MM.1S (cell line): ENCODE results near the gene ADCY10.
"Not testable (repeated sequence)": the region's sequence is repeated elsewhere in the genome, so short reads cannot be mapped to it uniquely, and the experiment has no call there.

Experiments used
- DNase-seq: peaks from one replicate; pipeline ENCODE4 v3.0.0-alpha.2; 2015
- H2AFZ ChIP-seq: fragments of 300-600 bp; sonication (generic); 2 replicates; pipeline ENCODE4 v1.6.0; 2016; ENCODE audit warnings: antibody characterized with exemption, low read length
- H3F3A ChIP-seq: fragments of 300-600 bp; sonication (generic); 2 replicates; pipeline ENCODE4 v1.6.1; 2016; ENCODE audit warnings: mild to moderate bottlenecking, antibody characterized with exemption, low read length, moderate library complexity, mixed read lengths; ENCODE audit not compliant: insufficient read depth
- H3K27ac ChIP-seq: fragments of 300-600 bp; sonication (generic); 2 replicates; pipeline ENCODE4 v1.5.1; 2016; ENCODE audit warnings: mild to moderate bottlenecking, low read length
- H3K27me3 ChIP-seq: fragments of 300-600 bp; sonication (generic); replicated peaks from 2 replicates; pipeline ENCODE4 v1.6.0; 2016; ENCODE audit warnings: low read length; ENCODE audit not compliant: insufficient read depth
- H3K36me3 ChIP-seq: fragments of 300-600 bp; sonication (generic); replicated peaks from 2 replicates; pipeline ENCODE4 v1.6.1; 2016; ENCODE audit warnings: mild to moderate bottlenecking, low read length, mixed read lengths; ENCODE audit not compliant: insufficient read depth
- H3K4me1 ChIP-seq: fragments of 300-600 bp; sonication (generic); 2 replicates; pipeline ENCODE4 v1.6.1; 2016; ENCODE audit warnings: low read length, mixed read lengths
- H3K4me2 ChIP-seq: fragments of 300-600 bp; sonication (generic); 2 replicates; pipeline ENCODE4 v1.6.0; 2016; ENCODE audit warnings: low read depth, low read length
- H3K4me3 ChIP-seq: fragments of 300-600 bp; sonication (generic); 2 replicates; pipeline ENCODE4 v1.5.1; 2016; ENCODE audit warnings: low read length, mixed read lengths
- H3K79me2 ChIP-seq: fragments of 300-600 bp; sonication (generic); 2 replicates; pipeline ENCODE4 v1.6.1; 2016; ENCODE audit warnings: mixed run types, low read length, mixed read lengths
- H3K9ac ChIP-seq: fragments of 300-600 bp; sonication (generic); 2 replicates; pipeline ENCODE4 v1.6.1; 2016; ENCODE audit warnings: low read length, mixed read lengths
- H3K9me2 ChIP-seq: fragments of 300-600 bp; sonication (generic); replicated peaks from 2 replicates; pipeline ENCODE4 v1.6.1; 2016; ENCODE audit warnings: mild to moderate bottlenecking, low read length, mixed read lengths; ENCODE audit not compliant: insufficient read depth
- H3K9me3 ChIP-seq: fragments of 300-600 bp; sonication (generic); replicated peaks from 2 replicates; pipeline ENCODE4 v1.6.1; 2016; ENCODE audit warnings: mild to moderate bottlenecking, low read length, mixed read lengths; ENCODE audit not compliant: insufficient read depth
- H4K20me1 ChIP-seq: fragments of 300-600 bp; sonication (generic); 2 replicates; pipeline ENCODE4 v1.6.1; 2016; ENCODE audit warnings: mild to moderate bottlenecking, low read length, moderate library complexity, mixed read lengths; ENCODE audit not compliant: insufficient read depth
- CTCF ChIP-seq: fragments of 300-600 bp; sonication (generic); IDR thresholded peaks from 2 replicates; pipeline ENCODE4 v1.5.1; 2016; ENCODE audit warnings: antibody characterized with exemption, low read length, mixed read lengths
- EZH2 ChIP-seq: fragments of 300-600 bp; sonication (generic); optimal IDR thresholded peaks from 2 replicates; pipeline ENCODE3; 2017; ENCODE audit warnings: low read depth, mild to moderate bottlenecking, antibody characterized with exemption, low read length, mixed read lengths
- EZH2phosphoT487 ChIP-seq: fragments of 300-600 bp; sonication (generic); IDR thresholded peaks from 2 replicates; pipeline ENCODE4 v1.6.1; 2018; ENCODE audit warnings: antibody characterized with exemption, low read length

The ADCY10 gene

GRCh38 chr1:167878372-167879160, 35.4 kb downstream of the ADCY10 start:
- Histone ChIP-seq H3F3A (no peaks in the 10 kb centered on the region), H3K4me1 (no peaks in the 10 kb centered on the region), H3K4me3 (no peak overlapping the region), H3K4me2 (no peak overlapping the region), H3K27me3 (no peaks in the 10 kb centered on the region), H3K27ac (no peak overlapping the region), H3K9me3 (no peaks in the 10 kb centered on the region), H3K79me2 (no peaks in the 10 kb centered on the region), H3K9me2 (no peaks in the 10 kb centered on the region), H2AFZ (no peak overlapping the region), H3K9ac (no peak overlapping the region), H4K20me1 (no peaks in the 10 kb centered on the region), H3K36me3 (no peaks in the 10 kb centered on the region)
- TF ChIP-seq EZH2 (no peak), CTCF (no peak; the same call in 1 of the 2 replicates), EZH2phosphoT487 (no peak)
- no peak for DNase-seq

DNA sequence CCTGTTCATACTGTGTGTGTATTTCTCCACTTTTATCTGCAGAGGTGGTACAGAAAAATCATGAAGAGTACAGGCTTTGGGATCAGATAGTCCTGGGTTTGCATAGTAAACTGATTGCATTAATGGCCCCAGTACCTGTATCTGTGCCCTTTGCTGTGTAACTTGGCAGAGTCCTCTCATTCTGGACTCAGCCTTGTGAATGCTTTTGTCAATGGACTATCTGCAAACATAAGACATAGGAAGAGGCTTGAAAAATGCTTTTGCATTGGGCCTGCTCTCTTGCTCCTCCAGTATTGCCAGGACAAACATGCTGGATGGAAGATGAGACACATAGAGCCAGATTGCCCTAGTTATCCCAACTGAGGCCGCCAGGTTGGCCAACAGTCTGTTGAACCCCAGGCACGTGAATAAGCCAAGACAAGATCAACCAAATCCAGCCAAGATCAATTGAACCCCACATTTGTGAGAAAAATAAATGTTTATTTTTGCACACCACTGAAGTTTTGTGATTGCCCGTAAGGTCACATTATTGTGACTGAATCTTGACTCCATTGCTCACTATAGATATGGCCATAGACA, 37.2 kb downstream of the ADCY10 start:
- Histone ChIP-seq H3K4me3 (no peak overlapping the region), H3K27ac (no peak overlapping the region), H4K20me1 (no peaks in the 10 kb centered on the region), H3K4me1 (no peaks in the 10 kb centered on the region), H3K27me3 (no peaks in the 10 kb centered on the region), H3K79me2 (no peaks in the 10 kb centered on the region), H3K9me3 (no peaks in the 10 kb centered on the region), H3K9ac (no peak overlapping the region), H3K9me2 (no peaks in the 10 kb centered on the region), H3K4me2 (no peak overlapping the region), H3K36me3 (no peaks in the 10 kb centered on the region), H3F3A (no peaks in the 10 kb centered on the region), H2AFZ (no peak overlapping the region)
- DNase-seq, result no peak
- TF ChIP-seq EZH2 (no peak), CTCF (no peak), EZH2phosphoT487 (no peak)

DNA sequence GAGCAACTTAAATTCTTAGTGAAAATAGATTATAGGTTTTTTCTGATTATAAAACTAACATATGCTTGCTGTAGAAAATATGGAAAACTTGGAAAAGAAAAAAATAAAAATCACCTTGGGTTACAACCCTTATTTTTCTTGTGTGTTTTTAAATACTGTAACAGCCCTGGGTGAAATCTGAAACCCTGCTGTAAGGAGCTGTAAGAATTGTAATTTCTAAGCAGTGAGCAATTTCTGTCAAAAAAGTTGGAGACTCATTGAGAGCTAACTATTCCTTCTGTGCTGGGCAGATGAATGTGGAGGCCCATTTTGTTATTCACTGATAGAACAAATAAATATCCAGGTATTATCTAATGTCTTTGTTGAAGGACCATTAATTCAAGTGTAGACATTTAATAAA, 42.6 kb downstream of the ADCY10 start:
- Histone ChIP-seq H3K79me2 (no peaks in the 10 kb centered on the region), H3K9me3 (no peaks in the 10 kb centered on the region), H3K9ac (no peak overlapping the region), H3K4me3 (no peak overlapping the region), H3K36me3 (no peaks in the 10 kb centered on the region), H2AFZ (no peak overlapping the region), H4K20me1 (no peaks in the 10 kb centered on the region), H3K9me2 (no peaks in the 10 kb centered on the region), H3F3A (no peaks in the 10 kb centered on the region), H3K27me3 (no peaks in the 10 kb centered on the region), H3K4me2 (no peak overlapping the region), H3K4me1 (no peaks in the 10 kb centered on the region), H3K27ac (no peak overlapping the region; the same call in 1 of the 2 replicates)
- TF ChIP-seq EZH2, result no peak
- no peak for TF ChIP-seq EZH2phosphoT487
- no peak for TF ChIP-seq CTCF
- DNase-seq, result no peak

GRCh38 chr1:167869157-167870001, 44.6 kb downstream of the ADCY10 start:
- not testable (repeated sequence) for H4K20me1 ChIP-seq, H2AFZ ChIP-seq

GRCh38 chr1:167866739-167867414, 47.1 kb downstream of the ADCY10 start:
- H3K4me2 ChIP-seq, H3K4me1 ChIP-seq, H3K27me3 ChIP-seq, H3K27ac ChIP-seq, H3K9me2 ChIP-seq, H2AFZ ChIP-seq, H4K20me1 ChIP-seq, H3K9me3 ChIP-seq, H3F3A ChIP-seq, H3K79me2 ChIP-seq, H3K4me3 ChIP-seq, H3K9ac ChIP-seq, H3K36me3 ChIP-seq, DNase-seq: not testable (repeated sequence)

More at GRCh38 chr1:167869157-167870001, 44.6 kb downstream of the ADCY10 start:
- not testable (repeated sequence) for H3K9me3 ChIP-seq, H3K27ac ChIP-seq, H3F3A ChIP-seq, H3K79me2 ChIP-seq, H3K4me3 ChIP-seq, H3K9ac ChIP-seq, H3K4me1 ChIP-seq, H3K36me3 ChIP-seq, H3K27me3 ChIP-seq, H3K4me2 ChIP-seq, H3K9me2 ChIP-seq, DNase-seq
